Sigmoid colon (tissue), 4 donors: ENCODE results near the gene DNHD1.

Source experiments
- POLR2AphosphoS5 ChIP-seq, 4 donors: sonication (generic); formaldehyde crosslinking; IDR thresholded peaks; one replicate each; pipeline ENCODE4 v1.6.1; 2017; ENCODE audit warnings: antibody characterized with exemption in 4 of 4
- TF ChIP-seq, protein P1 (sequence below), 4 experiments: fragments of 450-650 bp in 3 of 4; fragments of 200-600 bp in 1 of 4; IDR thresholded peaks; one replicate each; pipeline ENCODE4 v1.5.1; 2016 to 2019; ENCODE audit warnings: antibody characterized with exemption in 4 of 4, mild to moderate bottlenecking in 3 of 4, moderate library complexity in 2 of 4

DNA sequence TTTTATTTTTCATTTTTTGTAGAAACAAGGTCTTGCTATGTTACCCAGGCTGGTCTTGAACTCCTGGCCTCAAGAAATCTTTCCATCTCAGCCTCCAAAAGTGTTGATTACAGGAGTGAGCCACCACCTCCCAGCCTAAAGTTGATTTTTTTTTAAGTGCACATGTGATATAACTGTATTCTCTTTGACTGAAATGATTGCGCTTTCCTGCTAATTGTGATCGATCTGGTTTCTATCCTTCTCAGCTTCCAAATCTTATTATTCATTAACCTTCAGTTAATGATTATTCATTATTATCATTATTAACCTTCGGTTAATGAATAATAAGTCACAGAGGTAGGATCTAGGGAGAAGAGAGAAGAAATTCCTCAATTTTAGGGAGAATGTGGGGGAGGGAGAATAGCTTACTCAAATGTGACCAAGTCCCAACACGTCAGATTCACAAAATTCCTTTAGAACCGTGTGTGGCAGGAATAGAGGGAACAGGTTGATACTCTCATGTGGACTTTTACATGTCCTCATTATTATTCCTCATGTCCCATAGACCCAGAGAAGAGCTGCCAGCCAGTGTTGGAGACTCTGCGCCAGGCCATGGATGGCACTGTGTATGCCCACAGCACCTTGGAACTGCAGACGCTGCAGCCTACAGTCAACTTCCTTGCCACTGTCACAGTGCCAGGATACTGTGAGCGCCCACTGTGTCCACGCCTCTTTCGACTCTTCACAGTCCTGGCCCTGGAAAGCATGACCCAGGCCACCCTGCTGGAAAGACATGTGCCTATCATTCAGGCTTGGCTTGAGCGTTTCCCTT lies 59.3 kb downstream of the DNHD1 start:
- no peak for TF ChIP-seq POLR2AphosphoS5 (IDR thresholded peaks at IDR 0.05)
- TF ChIP-seq, protein P1, sequence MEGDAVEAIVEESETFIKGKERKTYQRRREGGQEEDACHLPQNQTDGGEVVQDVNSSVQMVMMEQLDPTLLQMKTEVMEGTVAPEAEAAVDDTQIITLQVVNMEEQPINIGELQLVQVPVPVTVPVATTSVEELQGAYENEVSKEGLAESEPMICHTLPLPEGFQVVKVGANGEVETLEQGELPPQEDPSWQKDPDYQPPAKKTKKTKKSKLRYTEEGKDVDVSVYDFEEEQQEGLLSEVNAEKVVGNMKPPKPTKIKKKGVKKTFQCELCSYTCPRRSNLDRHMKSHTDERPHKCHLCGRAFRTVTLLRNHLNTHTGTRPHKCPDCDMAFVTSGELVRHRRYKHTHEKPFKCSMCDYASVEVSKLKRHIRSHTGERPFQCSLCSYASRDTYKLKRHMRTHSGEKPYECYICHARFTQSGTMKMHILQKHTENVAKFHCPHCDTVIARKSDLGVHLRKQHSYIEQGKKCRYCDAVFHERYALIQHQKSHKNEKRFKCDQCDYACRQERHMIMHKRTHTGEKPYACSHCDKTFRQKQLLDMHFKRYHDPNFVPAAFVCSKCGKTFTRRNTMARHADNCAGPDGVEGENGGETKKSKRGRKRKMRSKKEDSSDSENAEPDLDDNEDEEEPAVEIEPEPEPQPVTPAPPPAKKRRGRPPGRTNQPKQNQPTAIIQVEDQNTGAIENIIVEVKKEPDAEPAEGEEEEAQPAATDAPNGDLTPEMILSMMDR (IDR thresholded peaks at IDR 0.05) = no peak
